ENCODE data around the gene HPCAL1.
A peak's percentile ranks its signal among the peaks of the same experiment; 100 is the strongest.

Gene HPCAL1

GRCh38 chr2:10434886-10435819 is 132.4 kb downstream of the HPCAL1 start:
- peak; percentile 71 to 74 for DNase-seq (ENCODE audit: low read depth in 2 of 2)
- no peak overlapping the region for H3K4me3 ChIP-seq (replicated peaks in 1 of 2; ENCODE audit: low read depth in 2 of 2, low read length in 2 of 2)
- TF ChIP-seq CTCF (IDR thresholded peaks at IDR 0.05; ENCODE audit: low read depth, low read length): peak; percentile 97

- no peak for TF ChIP-seq CTCF (IDR thresholded peaks at IDR 0.05; ENCODE audit: low read depth, low read length)
- H3K4me3 ChIP-seq (replicated peaks in 1 of 2; ENCODE audit: low read depth in 2 of 2, low read length in 2 of 2): no peak overlapping the region
- DNase-seq (ENCODE audit: low read depth in 2 of 2): no peak
These were observed 133.1 kb downstream of the HPCAL1 start for GRCh38 chr2:10435820-10436204.

GRCh38 chr2:10436583-10437110 is 133.9 kb downstream of the HPCAL1 start:
- no peak for TF ChIP-seq CTCF (IDR thresholded peaks at IDR 0.05; ENCODE audit: low read depth, low read length)

GRCh38 chr2:10437806-10438205 is 135.1 kb downstream of the HPCAL1 start:
- no peak for TF ChIP-seq CTCF (IDR thresholded peaks at IDR 0.05; ENCODE audit: low read depth, low read length)
- no peak for DNase-seq (ENCODE audit: low read depth in 2 of 2)
- no peak overlapping the region for H3K4me3 ChIP-seq (replicated peaks in 1 of 2; ENCODE audit: low read depth in 2 of 2, low read length in 2 of 2)

More at GRCh38 chr2:10436583-10437110, 133.9 kb downstream of the HPCAL1 start:
- DNase-seq (ENCODE audit: low read depth in 2 of 2): no peak
- H3K4me3 ChIP-seq (replicated peaks in 1 of 2; ENCODE audit: low read depth in 2 of 2, low read length in 2 of 2): no peak overlapping the region

DNA sequence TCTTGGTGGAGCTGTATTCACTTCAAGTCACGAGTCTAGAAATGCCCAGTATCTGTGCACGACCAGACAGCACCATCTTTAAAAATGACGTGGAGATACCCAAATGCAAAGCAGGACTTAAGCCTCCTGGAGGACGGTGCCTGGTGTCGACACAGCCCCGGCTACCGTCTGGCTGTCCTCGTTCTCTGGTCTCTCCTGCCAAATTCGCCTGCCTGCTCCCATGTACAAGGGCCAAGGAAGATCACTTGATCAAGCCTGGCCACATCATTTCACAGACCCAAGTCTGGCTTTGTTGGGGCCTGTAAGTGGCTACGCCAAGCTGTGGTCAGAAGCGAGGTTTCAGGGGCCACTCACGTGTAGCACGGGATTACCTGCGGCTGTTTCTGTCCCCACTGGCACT is 136.0 kb downstream of the HPCAL1 start:
- DNase-seq (ENCODE audit: low read depth in 2 of 2): no peak
- TF ChIP-seq CTCF (IDR thresholded peaks at IDR 0.05; ENCODE audit: low read depth, low read length): no peak
- H3K4me3 ChIP-seq (replicated peaks in 1 of 2; ENCODE audit: low read depth in 2 of 2, low read length in 2 of 2): no peak overlapping the region

DNA sequence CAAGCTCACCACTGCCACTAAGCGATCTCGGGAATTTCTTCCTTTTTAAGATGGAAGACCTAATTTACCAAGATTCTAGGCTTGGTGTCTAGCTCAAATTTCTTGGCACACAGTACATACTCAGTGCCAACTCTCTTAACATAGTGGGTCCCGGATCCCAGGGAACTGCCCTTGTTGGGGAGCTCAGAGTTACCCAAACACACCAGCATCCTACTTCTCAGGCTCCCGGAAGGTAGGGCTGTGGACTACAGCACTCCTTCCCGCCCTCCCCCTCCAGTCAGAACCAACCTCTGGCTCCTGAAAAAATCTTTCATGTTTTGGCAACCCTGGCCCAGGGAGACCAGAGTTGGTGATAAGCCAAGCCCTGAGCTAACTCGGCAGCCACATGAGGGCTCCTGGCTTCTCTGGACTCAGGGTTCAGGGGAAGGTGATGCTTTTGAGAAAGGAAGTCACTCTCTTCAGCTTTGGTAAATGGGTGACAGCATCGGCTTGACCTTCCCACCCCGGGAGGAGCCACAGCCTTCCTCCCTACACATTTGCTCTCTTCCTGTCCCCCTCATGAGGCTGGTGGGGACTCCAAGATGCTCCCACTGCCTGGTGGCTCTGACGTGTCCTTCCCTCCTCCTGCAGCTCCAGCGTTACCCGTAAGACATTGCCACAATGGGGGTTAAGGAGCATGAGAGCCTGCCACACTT is 136.6 kb downstream of the HPCAL1 start:
- no peak overlapping the region for H3K4me3 ChIP-seq (replicated peaks in 1 of 2; ENCODE audit: low read depth in 2 of 2, low read length in 2 of 2)
- peak in 1 of 2 donors; percentile 46 for DNase-seq (ENCODE audit: low read depth in 2 of 2)

More for the DNA sequence above, 136.6 kb downstream of the HPCAL1 start:
- no peak for TF ChIP-seq CTCF (IDR thresholded peaks at IDR 0.05; ENCODE audit: low read depth, low read length)
